Caco-2 (cell line): ENCODE measurements around the gene CHIT1. TPM values are rescaled to one million over a fixed set of nuclear protein-coding genes. Genes with fewer than 3 reads are reported as not detected.

Source experiments
- BruUV-seq: library from RNA; stranded (reverse); fragments of 400-500 nt; replicated peaks from 2 replicates; lab custom pipeline; 2021; lab: Mats Ljungman, UMichigan
- CTCF ChIA-PET: fragments of 300-600 bp; sonication (Branson Sonifier 250); formaldehyde crosslinking; loops from one replicate; lab custom pipeline; 2022; ENCODE audit warnings: antibody characterized with exemption; lab: Charles Lee
- POLR2A ChIA-PET: fragments of 300-600 bp; sonication (Branson Sonifier 250); formaldehyde crosslinking; loops from one replicate; lab custom pipeline; 2022; ENCODE audit warnings: antibody characterized with exemption; lab: Charles Lee
- DNase-seq, 2 experiments: peaks; one replicate each; pipeline versions ENCODE4 v3.0.0 to v3.0.0-alpha.2; 2020 to 2022
- H3K27me3 ChIP-seq: replicated peaks from 2 replicates; pipeline ENCODE4 v1.6.0; 2011; ENCODE audit warnings: low read length; ENCODE audit not compliant: control insufficient read depth, insufficient read depth
- H3K36me3 ChIP-seq: 2 replicates; pipeline ENCODE4 v1.5.1; 2011; ENCODE audit warnings: low read length; ENCODE audit not compliant: control insufficient read depth, insufficient read depth
- H3K4me1 ChIP-seq: fragments of 250-450 bp; sonication (Bioruptor Pico); 2 replicates; pipeline ENCODE4 v1.5.1; 2020; ENCODE audit warnings: mild to moderate bottlenecking
- H3K4me3 ChIP-seq: 2 replicates; pipeline ENCODE4 v1.5.1; 2011; ENCODE audit warnings: low read depth, mild to moderate bottlenecking, control low read depth, low read length
- H3K9me3 ChIP-seq: fragments of 250-450 bp; sonication (Bioruptor Pico); 2 replicates; pipeline ENCODE4 v1.5.1; 2020; ENCODE audit warnings: mild to moderate bottlenecking, moderate library complexity
- H3K27ac Mint-ChIP-seq: one replicate; pipeline ENCODE4 v1.8.0; 2022; ENCODE audit warnings: mixed read lengths; ENCODE audit not compliant: unreplicated experiment
- H3K27me3 Mint-ChIP-seq: one replicate; pipeline ENCODE4 v1.8.0; 2022; ENCODE audit warnings: mixed read lengths; ENCODE audit not compliant: insufficient read depth, unreplicated experiment
- H3K36me3 Mint-ChIP-seq: one replicate; pipeline ENCODE4 v1.8.0; 2022; ENCODE audit warnings: mild to moderate bottlenecking, mixed read lengths; ENCODE audit not compliant: insufficient read depth, unreplicated experiment
- H3K4me1 Mint-ChIP-seq: one replicate; pipeline ENCODE4 v1.8.0; 2022; ENCODE audit warnings: low read depth, mixed read lengths; ENCODE audit not compliant: unreplicated experiment
- H3K4me3 Mint-ChIP-seq: one replicate; pipeline ENCODE4 v1.8.0; 2022; ENCODE audit warnings: mild to moderate bottlenecking, moderate library complexity, mixed read lengths; ENCODE audit not compliant: unreplicated experiment
- H3K9me3 Mint-ChIP-seq: one replicate; pipeline ENCODE4 v1.8.0; 2022; ENCODE audit warnings: mixed read lengths; ENCODE audit not compliant: unreplicated experiment
- CTCF ChIP-seq, 2 experiments: fragments of 200-600 bp in 1 of 2; IDR thresholded peaks; 1 replicate in 1 of 2; 2 replicates in 1 of 2; pipeline versions ENCODE4 v1.5.1 to v1.8.0; 2011 to 2022; ENCODE audit warnings: antibody characterized with exemption in 1 of 2, control low read depth in 1 of 2, inconsistent platforms in 1 of 2, low read depth in 1 of 2, low read length in 1 of 2, mild to moderate bottlenecking in 1 of 2, moderate library complexity in 1 of 2; ENCODE audit not compliant: insufficient read depth in 1 of 2, severe bottlenecking in 1 of 2, unreplicated experiment in 1 of 2
- intact Hi-C: fragments of 100-400 bp; cut with micrococcal nuclease; formaldehyde crosslinking; loops from one replicate; pipeline ENCODE4 v1.10.0; 2022; ENCODE audit not compliant: unreplicated experiment
- total RNA-seq: library from RNA; stranded (reverse); gene quantifications from 2 replicates; pipeline ENCODE4 v1.2.3, GENCODE V29; 2022

The CHIT1 gene
- total RNA-seq, 1 experiment from 2014 or later: not detected

GRCh38 chr1:203199816-203200571, 29.5 kb downstream of the CHIT1 start:
- H3K27me3 Mint-ChIP-seq: no peaks in the 10 kb centered on the region
- H3K9me3 ChIP-seq: peaks cover 6% of the 10 kb centered on the region; the same call in 1 of the 2 replicates
- H3K36me3 Mint-ChIP-seq: peaks cover 9% of the 10 kb centered on the region
- intact Hi-C loops: no loop called here
- peaks cover 23% of the 10 kb centered on the region for H3K9me3 Mint-ChIP-seq
- ChIA-PET CTCF (interaction anchor here (0.6 to 0.7 kb wide), 2 partner anchors 16 to 72 kb away, joined by 3 read pairs; partner anchors contain the start of gene ADORA1), POLR2A (interaction anchor here (0.9 kb wide), 1 partner anchor 72 kb away, joined by 4 read pairs; no protein-coding TSS in a partner anchor)
- BruUV-seq: no TSS peak
- peaks cover 50% of the 10 kb centered on the region for H3K4me1 ChIP-seq
- H3K27me3 ChIP-seq: no peaks in the 10 kb centered on the region
- H3K36me3 ChIP-seq: no peaks in the 10 kb centered on the region
- H3K4me1 Mint-ChIP-seq: peaks cover 62% of the 10 kb centered on the region
- no peak overlapping the region for H3K4me3 ChIP-seq
- no peak for DNase-seq
- H3K4me3 Mint-ChIP-seq: no peak overlapping the region
- no peak for TF ChIP-seq CTCF (IDR thresholded peaks at IDR 0.05; ENCODE audit: insufficient read depth in 1 of 2, low read depth in 1 of 2, low read length in 1 of 2, severe bottlenecking in 1 of 2, unreplicated experiment in 1 of 2)
- peak overlapping the region; percentile 45 for H3K27ac Mint-ChIP-seq

- H3K27me3 Mint-ChIP-seq: no peaks in the 10 kb centered on the region
- BruUV-seq: no TSS peak
- ChIA-PET CTCF (no interaction called here), POLR2A (no interaction called here)
- peaks cover 57% of the 10 kb centered on the region for H3K4me1 Mint-ChIP-seq
- H3K36me3 ChIP-seq: no peaks in the 10 kb centered on the region
- H3K36me3 Mint-ChIP-seq: peaks cover 9% of the 10 kb centered on the region
- no peak overlapping the region for H3K4me3 Mint-ChIP-seq
- no peak overlapping the region for H3K27ac Mint-ChIP-seq
- H3K9me3 ChIP-seq: peaks cover 6% of the 10 kb centered on the region; the same call in 1 of the 2 replicates
- no peak for DNase-seq
- no peak for TF ChIP-seq CTCF (IDR thresholded peaks at IDR 0.05; ENCODE audit: insufficient read depth in 1 of 2, low read depth in 1 of 2, low read length in 1 of 2, severe bottlenecking in 1 of 2, unreplicated experiment in 1 of 2)
- H3K27me3 ChIP-seq: no peaks in the 10 kb centered on the region
- intact Hi-C loops: no loop called here
- H3K4me3 ChIP-seq: no peak overlapping the region
- H3K9me3 Mint-ChIP-seq: peaks cover 23% of the 10 kb centered on the region
- H3K4me1 ChIP-seq: peaks cover 47% of the 10 kb centered on the region
Observed at GRCh38 chr1:203199481-203199815, 30.0 kb downstream of the CHIT1 start.

GRCh38 chr1:203199002-203199401, 30.5 kb downstream of the CHIT1 start:
- no peak for DNase-seq
- peaks cover 9% of the 10 kb centered on the region for H3K36me3 Mint-ChIP-seq
- peaks cover 23% of the 10 kb centered on the region for H3K9me3 Mint-ChIP-seq
- ChIA-PET CTCF (no interaction called here), POLR2A (no interaction called here)
- TF ChIP-seq CTCF (IDR thresholded peaks at IDR 0.05; ENCODE audit: insufficient read depth in 1 of 2, low read depth in 1 of 2, low read length in 1 of 2, severe bottlenecking in 1 of 2, unreplicated experiment in 1 of 2): no peak
- intact Hi-C loops: no loop called here
- no peak overlapping the region for H3K27ac Mint-ChIP-seq
- H3K4me3 ChIP-seq: no peak overlapping the region
- H3K4me3 Mint-ChIP-seq: no peak overlapping the region
- peaks cover 46% of the 10 kb centered on the region for H3K4me1 ChIP-seq
- BruUV-seq: no TSS peak
- H3K27me3 ChIP-seq: no peaks in the 10 kb centered on the region
- no peaks in the 10 kb centered on the region for H3K27me3 Mint-ChIP-seq
- H3K9me3 ChIP-seq: peaks cover 6% of the 10 kb centered on the region; the same call in 1 of the 2 replicates
- H3K36me3 ChIP-seq: no peaks in the 10 kb centered on the region
- H3K4me1 Mint-ChIP-seq: peaks cover 52% of the 10 kb centered on the region
